Measurements from ENCODE around the gene COG2.
"Not testable (repeated sequence)": the region's sequence is repeated elsewhere in the genome, so short reads cannot be mapped to it uniquely, and the experiment has no call there.

Gene COG2

DNA sequence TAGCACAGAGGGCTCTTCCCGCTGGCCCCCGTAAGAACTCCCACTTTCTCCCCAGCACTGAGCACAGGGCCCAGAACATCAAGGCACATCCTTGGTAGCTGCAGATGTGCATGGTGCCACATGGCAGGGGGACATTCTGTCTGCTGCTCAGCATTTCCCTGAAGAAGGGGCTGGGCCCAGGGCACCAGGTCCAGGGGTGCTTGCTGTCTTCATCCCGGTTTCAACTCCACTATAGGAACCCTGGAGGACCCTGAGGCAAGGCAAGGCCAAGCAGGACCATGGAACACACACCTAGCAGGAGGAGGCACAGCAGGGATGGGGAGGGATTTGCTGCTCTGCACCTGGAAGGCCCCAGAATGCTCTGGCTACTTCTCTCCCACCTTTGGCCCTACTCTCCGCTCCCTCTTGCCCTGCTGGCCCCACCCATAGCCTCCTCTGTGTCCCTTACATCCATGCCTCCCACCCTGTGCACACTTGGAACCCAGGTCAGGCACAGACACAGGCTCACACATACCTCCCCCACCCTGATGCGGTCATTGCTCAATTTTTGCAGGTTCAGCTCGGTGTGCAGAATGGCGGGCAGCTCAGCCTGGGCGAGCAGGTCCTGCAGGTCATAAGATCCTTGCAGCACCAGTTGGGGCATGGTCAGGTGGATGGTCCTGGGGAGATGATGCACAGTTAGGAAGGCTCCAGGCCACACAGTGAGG lies 61.6 kb downstream of the COG2 start:
- DNase-seq: no peak

DNA sequence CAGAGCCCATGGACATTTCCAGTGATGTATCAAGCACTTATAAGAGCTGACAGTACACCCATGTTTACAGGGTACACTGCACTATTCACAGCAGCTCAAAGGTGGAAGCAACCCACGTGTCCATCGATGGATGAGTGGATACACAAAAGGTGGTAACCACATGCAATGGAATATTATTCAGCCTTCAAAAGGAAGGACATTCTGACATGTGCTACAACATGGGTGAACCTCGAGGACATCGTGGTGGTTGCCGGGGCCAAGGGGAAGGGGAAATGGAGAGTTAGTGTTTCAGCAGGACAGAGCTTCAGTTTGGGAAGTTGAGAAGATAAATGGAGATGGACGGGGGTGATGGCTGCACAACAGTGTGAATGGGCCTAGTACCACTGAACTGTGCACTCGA lies 62.5 kb downstream of the COG2 start:
- DNase-seq: no peak

DNA sequence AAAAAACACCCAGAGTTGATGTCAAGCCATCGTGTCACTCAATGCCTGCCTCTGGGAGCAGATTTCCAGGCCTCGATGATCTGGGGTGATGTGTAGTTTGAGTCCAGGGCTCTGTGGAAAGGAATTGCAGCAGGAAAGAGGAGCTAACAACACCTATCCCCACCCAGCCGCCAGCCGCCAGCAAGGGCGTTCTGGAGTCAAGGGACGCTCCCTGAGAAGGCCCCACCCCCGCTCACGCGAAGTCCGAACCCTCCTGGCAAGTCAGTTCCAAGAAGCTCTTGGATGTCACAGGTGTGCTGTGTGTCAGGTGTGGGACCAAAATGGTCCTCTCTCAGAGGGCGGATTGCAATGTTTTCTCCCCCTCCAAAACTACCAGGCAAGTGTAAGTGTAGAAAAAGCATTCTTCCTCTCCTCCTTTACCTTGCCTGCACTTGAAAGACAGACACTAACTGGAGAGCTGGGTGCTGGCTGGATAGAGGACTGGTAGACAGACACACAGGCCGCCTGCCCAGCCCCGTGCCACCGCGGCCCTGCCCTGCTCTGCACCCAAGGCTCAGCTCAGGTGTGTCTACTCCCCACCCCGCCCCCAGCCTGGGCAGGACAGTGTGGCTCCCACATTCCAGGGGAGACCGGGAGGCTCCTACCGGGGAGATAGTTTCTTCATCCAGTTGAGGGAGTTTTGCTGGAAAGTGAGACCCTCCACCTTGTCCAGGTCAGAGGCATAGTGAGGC lies 63.2 kb downstream of the COG2 start:
- DNase-seq: no peak

DNA sequence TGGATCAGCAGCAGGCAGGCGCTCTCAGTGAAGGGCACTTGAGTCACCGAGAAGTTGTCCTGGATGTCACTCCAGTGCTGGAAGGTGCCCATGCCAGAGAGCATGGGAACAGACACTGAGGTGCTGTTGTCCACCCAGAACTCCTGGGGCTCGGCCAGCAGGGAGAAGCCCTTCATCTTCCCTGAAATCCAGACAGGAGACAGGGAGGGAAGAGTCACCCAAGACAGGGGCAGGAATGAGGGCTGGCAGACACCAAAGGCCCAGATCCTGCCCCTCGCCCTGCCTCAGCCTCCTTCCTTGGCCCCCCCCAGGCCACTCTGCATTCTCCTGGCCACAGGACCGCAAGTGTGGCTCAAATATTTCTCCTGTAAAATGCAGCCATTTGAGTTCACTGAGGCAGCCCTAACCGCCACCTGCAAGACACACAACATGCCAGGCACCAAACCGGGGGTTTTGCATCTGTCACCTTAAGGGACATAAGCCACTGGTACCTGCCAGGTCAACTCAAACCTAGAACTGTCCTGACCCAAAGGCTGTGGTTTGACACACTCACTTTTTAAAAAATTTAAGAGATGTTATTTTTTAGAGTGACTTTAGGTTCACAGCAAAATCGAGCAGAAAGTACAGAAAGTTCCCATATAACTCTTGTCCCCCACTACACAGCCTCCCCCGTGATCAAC lies 63.9 kb downstream of the COG2 start:
- no peak for DNase-seq

DNA sequence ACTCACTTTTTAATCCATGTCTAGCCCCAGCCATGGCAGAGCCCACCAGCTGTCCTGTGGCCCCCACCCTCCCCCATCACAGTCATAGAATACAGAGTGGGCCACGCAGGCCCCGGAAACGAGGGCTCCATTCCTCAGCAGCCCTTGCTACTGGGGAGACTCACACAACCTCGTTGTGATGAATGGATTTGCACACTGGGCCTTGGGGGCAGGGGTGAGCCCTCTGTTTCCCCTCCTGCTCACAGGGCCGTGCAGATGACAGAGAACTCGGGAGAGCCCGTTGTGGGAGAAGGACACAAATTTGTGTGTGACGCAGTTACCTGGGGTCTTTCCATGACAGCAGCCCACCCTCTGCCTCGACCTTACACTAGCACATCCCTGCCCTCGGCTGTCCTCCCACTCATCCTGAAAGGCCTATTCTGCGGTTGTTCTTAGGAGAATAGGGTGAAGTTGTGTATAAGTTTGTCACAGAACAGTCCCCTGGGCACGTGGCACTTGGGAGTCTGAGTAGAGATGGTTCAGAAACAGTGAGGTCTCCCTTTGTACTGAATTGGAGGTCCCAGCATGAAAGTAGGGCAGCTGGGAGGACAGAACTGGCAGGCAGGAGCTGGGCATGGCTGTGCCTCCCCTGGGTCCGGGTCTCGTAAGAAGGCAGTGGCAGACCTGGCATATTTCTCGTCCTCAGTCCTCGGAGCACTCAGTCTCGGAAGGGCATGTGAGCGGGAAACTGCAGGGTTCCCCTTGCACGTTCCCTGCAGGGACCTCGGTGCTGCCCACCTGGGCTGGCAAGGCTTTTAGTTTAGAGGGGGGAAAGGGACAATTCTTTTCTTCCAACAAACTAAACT lies 64.8 kb downstream of the COG2 start:
- no peak for DNase-seq

DNA sequence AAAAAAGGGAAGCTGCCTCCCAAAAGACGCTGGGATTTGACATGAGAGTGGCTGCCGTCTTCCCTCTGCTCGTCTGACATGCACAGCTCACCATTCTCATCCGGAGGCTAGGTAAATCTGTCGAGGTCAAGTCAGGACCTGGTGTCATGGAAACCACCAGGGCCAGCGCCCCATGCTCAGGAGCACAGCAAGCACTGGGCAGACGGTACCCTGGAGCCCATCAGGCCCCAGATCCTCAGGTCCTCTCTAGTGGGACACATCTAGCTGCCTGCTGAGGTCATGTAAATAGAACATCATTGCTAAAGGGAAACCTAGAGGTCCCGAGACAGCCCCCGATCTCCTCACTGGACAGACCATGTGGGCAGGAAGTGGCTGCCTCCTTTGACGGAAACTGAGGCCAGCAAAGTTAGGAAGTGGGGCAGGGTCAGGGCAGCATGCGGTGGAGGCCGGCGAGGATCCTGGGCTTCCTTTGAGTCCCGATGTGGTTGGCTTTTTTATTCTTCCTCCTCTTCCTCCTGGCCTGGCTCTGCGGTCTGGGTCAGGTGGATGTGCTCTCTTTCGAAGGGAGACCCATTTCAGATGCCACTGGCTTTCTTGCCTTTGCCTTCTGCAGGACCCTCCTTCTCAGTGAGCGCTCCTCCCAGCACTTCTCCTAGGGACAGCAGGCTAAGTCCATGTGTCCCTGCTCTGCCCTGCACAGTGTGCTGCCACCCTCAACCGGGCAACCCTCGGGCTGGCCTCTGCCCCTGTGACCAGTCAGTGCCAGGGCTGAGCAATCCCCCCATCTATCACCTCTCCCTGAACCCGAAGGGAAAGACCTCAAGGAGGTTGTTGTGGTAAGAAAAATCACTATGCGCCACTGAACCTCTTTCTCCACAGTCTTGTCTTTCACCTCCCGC lies 65.7 kb downstream of the COG2 start:
- no peak for DNase-seq

DNA sequence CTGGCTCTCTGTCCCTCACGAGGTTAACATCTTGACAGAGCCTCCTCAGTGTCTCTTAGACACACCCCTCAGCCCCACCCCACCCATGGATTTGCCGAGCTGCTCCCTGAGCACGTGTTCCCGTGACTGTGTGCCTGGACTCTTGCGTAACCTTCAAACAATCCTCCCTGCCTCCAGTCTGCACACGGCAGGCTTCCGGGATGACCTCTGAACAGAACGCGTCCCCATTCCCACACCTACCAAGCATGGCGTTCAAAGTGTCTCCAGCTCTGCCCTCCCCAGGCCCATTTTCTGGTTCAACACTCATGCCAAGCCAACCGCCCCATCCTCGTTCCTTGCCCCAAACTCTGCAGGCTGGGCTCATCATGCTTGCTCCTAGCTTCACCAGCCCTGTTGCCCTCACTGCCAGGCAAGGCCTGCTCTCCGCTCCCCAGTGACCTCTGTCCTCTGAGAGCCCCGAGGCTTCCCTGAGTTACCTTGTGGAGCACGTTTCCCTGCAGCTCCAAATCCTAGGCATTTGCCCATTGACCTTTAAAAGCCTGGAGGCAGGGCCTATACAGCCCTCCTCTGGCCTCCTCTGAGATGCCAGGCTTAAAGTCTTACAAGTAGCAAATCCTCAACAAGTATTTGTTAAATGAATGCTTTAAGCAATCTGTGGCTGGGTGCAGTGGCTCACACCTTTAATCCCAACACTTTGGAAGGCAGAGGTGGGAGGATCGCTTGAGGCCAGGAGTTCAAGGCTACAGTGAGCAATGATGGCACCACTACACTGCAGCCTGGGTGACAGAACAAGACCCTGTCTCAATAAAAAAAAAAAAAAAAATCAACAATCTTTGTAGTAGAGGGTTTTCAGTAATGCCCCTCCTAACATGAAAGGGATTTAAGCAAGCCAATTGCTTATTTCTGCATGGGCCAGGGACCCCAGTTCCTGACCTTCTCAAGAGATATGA lies 66.6 kb downstream of the COG2 start:
- DNase-seq: no peak

DNA sequence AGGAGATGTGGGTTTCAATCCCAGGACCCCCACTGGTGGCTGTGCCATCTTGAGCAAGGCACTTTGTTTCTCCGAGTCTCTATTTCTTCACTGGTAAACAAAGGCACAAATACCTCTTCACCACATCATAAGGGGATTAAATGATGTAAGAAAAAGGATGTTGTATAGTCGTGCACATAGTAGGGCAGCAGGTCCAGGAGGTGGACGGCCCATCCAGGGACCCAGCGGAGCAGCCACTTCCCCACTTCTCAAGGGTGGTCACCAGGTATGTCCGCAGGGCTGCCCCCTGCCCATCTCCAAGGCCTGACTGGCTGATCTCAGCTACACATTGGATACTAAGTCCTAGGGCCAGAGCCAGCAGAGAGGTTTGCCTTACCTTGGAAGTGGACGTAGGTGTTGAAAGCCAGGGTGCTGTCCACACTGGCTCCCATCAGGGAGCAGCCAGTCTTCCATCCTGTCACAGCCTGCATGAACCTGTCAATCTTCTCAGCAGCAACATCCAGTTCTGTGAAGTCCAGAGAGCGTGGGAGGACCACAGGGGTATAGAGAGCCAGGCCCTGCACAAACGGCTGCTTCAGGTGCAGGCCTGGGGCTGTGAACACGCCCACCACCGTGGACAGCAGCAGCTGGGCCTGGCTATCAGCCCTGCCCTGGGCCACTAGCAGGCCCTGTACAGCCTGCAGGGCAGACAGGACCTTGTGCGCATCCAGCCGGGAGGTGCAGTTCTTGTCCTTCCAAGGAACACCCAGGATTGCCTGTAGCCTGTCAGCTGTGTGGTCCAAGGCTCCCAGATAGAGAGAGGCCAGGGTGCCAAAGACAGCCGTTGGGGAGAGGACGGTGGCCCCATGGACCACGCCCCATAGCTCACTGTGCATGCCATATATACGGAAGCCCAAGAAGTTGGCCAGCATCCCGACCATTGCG lies 67.6 kb downstream of the COG2 start:
- no peak for DNase-seq

DNA sequence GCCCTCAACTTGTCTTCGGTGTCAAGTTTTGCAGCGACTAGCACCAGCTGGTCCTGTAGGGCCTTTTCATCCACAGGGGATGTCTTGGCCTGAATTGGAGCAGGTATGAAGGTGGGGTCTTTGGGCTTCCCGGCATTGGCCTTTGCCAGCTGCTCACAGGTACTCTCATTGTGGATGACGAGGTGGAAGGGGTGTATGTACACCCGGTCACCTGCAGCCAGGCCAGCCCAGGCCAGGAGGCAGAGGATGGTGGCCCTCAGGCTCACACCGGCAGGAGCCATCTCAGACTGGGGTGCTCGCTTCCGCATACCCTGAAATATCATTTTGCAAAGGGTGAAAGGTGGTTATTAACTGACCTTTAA lies 68.2 kb downstream of the COG2 start:
- no peak for DNase-seq

DNA sequence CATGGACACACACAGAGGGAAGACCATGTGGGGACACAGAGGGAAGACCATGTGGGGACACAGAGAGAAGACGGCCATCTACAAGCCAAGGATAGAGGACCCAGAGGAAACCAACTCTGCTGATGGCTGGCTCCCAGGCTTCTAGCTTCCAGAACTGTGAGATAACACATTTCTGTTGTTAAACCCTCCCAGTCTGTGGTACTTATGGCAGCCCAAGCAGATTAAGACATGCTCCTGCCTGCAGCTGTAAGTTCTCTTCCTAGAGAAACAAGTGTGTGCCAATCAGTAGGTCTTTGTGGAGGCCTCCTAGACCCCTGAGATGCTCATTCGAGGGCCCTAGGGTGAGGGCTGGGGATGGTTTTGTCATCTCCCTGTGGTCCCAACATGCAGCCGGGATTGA lies 69.0 kb downstream of the COG2 start:
- no peak for DNase-seq

DNA sequence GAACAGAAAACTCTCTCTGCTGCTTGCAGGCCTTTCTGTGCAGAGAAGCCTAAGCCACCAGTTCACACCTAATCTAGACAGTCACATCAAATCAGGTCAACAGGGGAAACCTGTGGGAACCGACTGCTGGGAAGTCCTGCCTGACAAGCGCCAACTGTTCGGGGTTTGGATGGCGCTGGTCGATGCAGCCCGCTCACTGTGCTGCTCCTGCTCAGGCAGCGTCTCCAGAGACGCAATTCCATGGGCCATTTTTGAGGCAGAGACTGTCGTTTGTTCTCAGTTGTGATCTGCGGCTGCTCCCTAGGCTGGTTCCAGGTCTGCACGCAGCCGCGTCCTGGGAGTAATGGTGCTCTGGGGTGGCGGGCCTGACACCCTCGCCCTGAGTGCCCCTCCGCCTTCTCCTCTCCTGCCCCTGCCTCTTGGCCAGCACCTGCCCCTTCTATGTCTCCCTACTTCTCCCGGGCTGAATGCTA lies 70.2 kb downstream of the COG2 start:
- no peak for DNase-seq

DNA sequence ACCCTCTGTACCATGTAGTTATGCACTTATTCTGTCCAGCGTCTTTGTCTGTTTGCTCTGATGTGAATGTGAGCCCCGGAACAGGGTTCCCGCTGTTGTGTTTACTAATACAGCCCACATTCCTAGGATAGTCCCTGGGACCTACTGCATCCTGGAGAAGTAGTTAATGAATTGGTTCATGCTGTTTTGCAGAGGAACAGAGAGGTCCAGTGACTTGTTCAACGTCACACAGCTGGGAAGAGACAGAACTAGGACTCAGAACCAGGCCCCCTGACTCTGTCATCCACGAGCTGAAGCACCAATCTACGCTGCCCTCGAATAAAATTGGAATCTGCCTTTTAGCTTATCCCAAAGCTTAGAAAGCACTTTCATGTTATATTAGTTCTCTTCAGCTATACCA lies 70.9 kb downstream of the COG2 start:
- DNase-seq: no peak

DNA sequence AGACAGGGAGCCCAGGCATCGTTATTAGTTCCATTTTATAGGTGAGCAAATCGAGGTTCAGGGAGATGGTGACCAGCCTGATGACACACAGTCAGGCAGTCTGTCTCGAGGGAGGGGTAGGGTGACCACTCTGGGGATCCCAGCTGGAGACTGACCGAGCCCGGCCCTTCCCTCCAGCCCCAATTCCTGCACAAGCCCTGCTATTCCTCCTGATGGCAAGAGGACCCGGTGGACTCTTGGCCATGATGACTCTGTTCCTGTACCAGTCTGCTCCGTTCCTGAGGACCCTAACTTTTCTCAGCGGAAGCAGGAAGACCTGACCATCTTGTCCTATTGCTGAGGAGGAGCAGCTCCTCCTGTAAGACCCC lies 71.2 kb downstream of the COG2 start:
- no peak for DNase-seq

DNA sequence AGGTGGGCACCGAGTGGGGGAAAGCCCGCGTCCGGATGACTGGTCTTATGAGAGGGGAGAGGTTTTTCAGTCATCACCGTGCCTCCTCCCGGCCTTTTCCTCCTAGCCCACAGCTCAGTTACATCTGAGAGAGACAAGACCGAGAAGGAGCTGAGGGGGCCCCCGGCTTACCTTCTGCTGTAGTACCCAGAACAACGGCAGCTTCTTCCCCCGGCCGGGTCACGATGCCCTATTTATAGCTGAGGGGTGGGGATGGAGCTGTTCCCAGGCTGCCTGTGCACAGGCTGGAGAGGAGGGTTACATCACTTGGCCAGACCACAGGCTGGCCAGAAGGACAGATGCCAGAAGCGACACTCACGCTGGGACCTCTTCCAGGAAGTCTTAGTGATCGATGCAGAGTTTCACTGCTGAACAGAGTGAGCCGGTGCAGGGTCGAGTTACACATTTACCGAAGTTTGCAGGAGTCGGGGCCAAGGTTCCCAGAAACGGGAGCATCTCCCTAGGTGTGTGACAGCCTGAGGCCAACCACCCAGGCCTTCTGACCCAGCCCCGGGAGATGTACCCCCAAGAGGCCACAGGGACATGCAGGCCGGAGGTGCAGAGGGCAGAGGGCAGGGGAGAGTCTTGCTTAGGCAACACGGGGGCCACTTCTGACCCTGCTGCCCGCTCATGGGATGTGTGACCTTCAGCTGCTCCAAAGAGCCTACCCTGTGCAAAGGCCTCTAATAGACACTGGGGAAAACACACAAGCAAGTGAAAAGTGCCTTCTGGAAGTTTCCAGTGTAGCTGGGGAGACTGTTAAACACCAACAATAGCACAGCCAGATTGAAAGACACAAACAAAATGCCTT lies 71.9 kb downstream of the COG2 start, which contains the start of gene AGT:
TSS of gene AGT (minus strand) at position 208 of the 850 bp plus-strand sequence. CDS start 3,299 bp downstream, outside the sequence.
- peak; percentile 18 for DNase-seq

DNA sequence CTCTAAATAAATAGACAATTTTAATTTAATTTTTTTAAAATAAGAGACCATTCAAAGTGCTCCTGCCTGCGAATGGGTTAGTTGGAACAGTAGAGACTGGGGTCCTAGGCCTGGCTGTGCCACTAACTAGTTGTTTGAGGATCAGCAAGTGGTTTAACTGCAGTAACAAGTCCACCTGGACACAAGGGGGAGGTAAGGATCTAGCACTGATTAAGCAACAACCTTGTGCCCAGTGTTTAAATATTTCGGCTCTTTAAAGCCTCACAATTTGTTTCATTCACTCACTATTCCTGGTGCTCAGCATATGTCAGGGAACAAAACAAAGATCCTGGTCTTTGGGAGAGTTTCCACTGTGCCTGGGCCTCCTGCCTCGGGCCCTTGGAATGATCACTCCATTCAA lies 73.2 kb downstream of the COG2 start:
- DNase-seq: no peak

DNA sequence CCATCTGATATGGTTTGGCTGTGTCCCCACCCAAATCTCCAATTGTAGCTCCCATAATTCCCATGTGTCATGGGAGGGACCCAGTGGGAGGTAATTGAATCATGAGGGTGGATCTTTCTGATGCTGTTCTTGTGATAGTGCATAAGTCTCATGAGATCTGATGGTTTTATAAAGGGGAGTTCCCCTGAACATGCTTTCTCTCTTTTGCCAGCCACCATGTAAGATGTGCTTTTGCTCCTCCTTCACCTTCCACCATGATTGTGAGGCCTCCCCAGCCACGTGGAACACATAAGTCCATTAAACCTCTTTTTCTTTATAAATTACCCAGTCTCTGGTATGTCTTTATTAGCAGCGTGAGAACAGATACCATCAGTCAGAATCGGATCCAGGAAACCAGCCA lies 74.2 kb downstream of the COG2 start:
- DNase-seq: not testable (repeated sequence)

DNA sequence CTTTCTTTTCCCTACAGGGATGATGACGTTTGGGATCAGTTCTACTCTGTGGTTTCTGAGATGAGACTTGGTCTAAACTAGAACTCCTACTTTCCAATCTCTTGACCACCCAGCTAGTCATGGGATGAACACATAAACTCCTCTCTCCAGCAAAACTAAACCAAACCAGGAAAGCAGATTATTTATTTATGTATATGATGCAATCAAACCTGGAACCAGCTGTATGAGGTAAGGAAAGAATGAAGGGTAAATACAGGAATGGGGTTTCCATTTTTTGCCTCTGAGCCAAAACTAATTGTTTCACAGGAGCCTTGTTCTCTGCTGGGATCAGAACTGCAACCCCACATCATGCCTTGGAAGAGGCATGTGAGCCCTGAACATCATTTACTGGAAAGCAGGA lies 75.0 kb downstream of the COG2 start:
- no peak for DNase-seq

DNA sequence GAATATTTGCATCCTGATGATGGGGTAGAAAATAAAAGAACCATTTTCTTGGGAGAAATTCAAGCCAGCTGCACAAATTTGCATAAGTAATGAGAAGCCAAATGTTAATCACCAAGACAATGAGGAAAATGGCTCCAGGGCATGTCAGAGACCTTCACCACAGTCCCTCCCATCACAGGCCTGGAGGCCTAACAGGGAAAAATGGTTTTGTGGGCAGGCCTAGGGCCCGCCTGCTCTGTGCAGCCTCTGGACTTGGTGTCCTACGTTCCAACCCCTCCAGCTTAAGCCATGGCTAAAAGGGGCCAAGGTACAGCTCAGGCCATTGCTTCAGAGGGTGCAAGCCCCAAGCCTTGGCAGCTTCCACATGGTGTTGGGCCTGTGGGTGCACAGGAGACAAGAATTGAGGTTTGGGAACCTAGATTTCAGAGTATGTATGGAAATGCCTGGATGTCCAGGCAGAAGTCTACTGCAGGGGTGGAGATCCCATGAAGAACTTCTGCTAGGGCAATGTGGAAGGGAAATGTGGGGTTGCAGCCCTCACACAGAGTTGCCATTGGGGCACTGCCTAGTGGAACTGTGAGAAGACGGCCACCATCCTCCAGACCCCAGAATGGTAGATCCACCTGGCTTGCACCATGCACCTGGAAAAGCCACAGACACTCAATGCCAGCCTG lies 79.7 kb downstream of the COG2 start:
- DNase-seq: not testable (repeated sequence)

All from amniotic stem cell (primary cell).